GM10266 (cell line): ENCODE measurements around the gene UVRAG.

ENCODE experiments used
- DNase-seq: peaks from one replicate; pipeline ENCODE4 v3.0.0; 2012; ENCODE audit errors: extremely low spot score
- TF ChIP-seq, protein P1 (sequence below): IDR thresholded peaks from 2 replicates; pipeline ENCODE4 v1.5.1; 2012; ENCODE audit warnings: mild to moderate bottlenecking, low read depth; ENCODE audit not compliant: control insufficient read depth, insufficient read depth; ENCODE audit errors: missing control alignments

UVRAG gene

DNA sequence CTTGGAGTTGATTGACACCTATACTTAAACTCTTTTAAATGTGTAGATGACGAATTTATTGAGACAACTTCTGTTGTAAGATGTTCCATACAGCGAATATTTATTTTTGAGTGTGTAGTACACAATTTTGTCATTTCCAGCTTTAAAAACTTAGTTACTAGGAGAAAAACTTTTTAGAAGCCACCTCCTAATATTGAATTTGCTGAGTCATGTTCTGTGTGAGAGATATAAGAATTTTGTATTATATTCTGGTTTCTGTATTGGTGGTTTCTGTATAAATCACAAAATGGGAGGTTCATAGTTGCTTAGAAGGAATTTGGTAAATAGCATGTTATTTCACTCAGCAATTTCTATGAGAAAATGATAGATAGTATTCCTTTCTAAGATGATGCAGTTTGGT is 220.0 kb downstream of the UVRAG start:
- no peak for DNase-seq
- TF ChIP-seq, protein P1, sequence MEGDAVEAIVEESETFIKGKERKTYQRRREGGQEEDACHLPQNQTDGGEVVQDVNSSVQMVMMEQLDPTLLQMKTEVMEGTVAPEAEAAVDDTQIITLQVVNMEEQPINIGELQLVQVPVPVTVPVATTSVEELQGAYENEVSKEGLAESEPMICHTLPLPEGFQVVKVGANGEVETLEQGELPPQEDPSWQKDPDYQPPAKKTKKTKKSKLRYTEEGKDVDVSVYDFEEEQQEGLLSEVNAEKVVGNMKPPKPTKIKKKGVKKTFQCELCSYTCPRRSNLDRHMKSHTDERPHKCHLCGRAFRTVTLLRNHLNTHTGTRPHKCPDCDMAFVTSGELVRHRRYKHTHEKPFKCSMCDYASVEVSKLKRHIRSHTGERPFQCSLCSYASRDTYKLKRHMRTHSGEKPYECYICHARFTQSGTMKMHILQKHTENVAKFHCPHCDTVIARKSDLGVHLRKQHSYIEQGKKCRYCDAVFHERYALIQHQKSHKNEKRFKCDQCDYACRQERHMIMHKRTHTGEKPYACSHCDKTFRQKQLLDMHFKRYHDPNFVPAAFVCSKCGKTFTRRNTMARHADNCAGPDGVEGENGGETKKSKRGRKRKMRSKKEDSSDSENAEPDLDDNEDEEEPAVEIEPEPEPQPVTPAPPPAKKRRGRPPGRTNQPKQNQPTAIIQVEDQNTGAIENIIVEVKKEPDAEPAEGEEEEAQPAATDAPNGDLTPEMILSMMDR = no peak

DNA sequence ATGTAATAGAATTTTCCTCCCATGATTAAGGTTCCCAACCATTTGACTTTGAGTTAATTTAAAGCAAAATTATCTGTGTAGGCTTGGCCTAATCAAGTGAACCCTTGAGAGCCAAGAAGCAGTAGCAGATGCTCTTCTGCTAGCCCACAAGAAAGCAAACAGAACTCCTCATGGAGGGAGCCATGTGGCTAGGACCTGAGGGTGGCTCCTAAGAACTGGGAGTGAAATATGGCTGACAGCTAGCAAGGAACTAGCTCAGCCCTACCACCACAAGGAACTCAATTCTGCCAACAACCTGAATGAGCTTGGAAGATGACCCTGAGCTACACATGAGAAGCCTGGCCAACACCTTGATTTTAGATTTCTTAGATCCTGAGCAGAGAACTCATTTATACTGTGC is 223.6 kb downstream of the UVRAG start:
- no peak for DNase-seq
- TF ChIP-seq, protein P1 = no peak

DNA sequence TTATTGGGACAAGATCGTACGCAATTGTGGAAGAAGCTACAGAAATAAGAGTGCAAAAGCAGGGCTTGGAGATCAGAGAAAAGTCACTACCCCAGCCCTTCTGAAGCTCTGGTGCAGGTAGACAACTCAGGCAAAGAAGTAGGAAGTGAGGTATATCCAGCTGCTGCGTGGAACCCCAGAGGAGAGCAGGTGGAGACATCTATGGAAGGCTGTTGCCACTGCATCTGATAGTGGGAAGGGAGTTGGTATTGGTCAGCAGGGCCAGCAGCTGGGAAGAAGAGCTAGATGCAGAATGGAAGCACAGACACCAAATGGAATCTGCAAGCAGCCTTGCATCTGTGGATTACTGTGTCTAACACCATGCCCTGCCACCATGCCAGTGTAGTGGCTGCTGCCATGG is 226.2 kb downstream of the UVRAG start:
- no peak for DNase-seq
- TF ChIP-seq, protein P1 = no peak

DNA sequence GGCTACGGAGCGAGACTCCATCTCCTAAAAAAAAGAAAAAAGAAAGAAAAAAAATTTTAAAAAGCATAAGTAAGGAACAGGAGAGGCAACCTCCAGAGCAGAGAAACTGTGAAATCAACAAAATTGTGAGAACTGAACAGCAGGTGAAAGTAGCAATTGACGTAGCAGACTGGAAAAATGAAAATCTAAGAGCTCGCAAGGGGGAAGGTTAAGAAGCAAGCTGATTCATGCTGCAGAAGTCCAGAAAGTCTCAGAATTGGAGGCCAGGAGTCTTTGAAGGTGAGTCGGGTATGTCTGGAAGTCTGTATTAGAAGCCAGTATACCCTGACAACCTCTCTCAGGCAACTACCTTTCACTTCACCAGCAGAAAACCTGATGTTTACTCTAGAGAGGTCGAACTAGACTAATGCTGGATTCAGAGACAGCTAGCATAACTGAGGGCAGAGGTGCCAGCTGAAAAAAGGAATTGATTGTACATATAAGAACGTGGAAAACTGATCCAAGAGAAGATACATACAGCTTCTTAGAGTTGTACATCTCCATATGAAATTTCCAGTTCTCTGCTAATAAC is 229.8 kb downstream of the UVRAG start:
- TF ChIP-seq, protein P1 = no peak
- DNase-seq = no peak

DNA sequence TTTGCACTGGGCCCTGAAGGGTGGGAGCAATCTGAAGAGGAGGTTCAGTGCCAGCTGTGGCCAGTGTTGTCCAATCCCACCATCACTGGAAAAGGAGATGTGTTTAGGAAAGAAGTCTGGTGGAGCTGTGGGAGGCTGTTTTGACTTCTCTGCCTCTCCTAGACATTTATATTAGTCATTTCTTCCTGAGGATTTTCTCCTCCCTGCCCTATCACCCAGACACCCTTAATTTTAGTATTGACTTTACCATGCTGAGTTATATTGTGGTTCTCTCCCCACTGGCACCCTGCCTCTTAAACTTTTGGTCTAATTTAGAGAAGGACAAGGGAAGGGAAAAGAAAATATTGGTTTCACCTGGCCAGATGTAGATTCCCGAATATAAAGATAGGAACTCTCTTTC is 232.2 kb downstream of the UVRAG start:
- DNase-seq = no peak
- TF ChIP-seq, protein P1 = no peak

DNA sequence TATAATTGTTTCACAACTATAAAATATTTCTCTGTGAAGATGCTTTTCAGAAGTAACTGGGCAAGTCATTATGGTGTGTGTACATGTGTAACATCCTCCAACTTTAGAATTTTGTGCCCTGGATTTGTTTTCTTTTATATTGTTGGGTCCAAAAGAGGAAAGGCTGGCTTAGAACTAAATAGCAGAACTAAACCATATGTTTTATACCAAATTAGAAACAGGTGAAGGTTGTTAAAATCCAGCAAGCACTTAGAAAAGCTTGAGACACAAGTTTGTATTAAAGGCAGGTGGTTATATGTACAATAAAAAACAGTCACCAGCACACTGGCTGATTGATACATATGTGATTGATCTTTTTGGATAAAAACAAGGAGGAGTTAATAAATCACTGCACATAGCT is 232.8 kb downstream of the UVRAG start:
- TF ChIP-seq, protein P1 = no peak
- no peak for DNase-seq

DNA sequence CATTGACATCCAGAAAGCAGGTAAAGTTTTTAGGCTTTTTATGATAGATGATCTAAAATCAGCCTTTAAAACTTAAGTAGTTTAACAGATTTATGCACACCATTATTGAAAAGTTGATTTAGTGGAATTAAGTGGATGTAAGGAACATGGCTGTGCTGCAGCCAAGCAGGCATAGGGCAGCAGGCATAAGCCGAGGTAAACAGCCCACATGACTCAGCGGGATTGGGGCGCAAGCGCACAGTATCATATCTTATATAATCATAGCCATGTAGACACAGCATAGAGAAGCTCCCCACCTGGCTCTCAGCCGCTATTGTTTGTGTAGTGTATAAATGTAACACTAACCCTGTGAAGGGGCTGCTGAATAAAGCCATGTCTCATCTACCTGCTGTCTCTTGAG is 233.8 kb downstream of the UVRAG start:
- TF ChIP-seq, protein P1 = no peak
- DNase-seq = no peak
